ENCODE measurements around the gene SCAF8. TPM values are rescaled to one million over a fixed set of nuclear protein-coding genes. Genes with fewer than 3 reads are reported as not detected.

SCAF8 gene
- total RNA-seq, 1 donor from 2014 or later: 63.4 TPM

- DNase-seq (ENCODE audit: low spot score) (no peak), ATAC-seq (no peak)
- intact Hi-C loops (cut with DNase I): loop anchor here (10.0 kb wide), 1 partner anchor 79 kb away; the partner anchor contains the start of gene SCAF8
These were observed 80.8 kb downstream of the SCAF8 start for GRCh38 chr6:154814063-154814462.

DNA sequence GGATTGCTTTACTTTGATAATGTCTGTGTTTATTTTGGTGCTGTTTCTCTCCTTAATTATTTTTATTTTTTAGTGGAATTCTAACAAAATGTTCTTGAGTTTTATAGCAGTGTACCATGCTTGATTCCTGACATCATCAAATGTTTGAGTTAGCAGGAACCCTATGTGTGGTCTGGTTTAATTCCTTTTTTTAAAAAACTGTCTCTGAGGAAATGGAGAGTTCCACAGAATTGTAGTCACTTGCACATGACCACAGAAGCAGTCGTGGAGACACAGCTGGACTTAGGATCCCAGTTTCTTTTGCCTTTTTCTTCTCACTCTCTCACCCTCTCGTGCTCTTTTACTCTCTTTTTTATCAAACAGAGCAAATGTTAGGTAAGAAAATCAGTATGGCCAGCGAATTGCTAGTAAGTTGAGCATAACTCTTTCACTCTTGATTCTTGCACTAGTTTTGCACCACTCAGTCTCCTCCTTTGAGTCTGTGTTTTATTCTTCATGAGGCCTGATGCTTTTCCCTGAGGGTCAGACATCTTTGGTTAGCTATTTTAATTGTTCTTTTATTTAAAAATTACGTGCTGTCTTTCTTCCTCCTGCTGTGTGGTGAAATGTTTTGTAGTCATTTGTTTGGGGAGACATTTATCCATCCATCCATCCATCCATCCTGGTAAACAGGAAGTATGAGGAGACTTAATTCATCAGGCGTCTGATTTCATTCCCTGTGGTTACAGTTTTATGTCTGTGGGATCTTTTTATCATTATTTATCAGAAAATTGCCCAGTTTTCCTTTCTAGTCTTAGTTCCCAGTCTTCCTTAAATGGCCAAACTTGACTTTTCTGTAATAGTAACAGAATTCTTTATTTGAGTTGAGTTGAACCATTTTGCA, 83.0 kb downstream of the SCAF8 start:
- ATAC-seq (no peak), DNase-seq (ENCODE audit: low spot score) (no peak)
- intact Hi-C loops (cut with DNase I): loop anchor here (10.0 kb wide), 1 partner anchor 81 kb away; the partner anchor contains the start of gene SCAF8

DNA sequence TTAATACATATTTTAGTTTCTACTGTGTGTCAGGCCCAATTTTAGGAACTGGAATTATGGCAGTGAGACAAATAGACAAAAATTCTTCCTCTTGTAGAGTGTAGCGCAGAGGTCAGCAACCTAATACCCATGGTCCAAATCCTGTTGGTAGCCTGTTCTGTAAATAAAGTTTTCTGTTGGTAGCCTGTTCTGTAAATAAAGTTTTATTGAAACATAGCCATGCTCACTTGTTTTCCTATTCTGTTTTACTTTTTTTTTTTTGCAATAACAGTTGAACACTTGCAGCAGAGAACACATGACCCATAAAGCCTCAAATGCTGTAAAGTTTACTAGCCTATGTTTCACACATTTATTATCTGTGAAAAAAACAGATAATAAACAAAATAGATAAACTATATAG, 87.9 kb downstream of the SCAF8 start:
- DNase-seq (ENCODE audit: low spot score) (no peak), ATAC-seq (no peak)
- intact Hi-C loops (cut with DNase I): no loop called here

GRCh38 chr6:154821638-154822037, 88.4 kb downstream of the SCAF8 start:
- ATAC-seq (no peak), DNase-seq (ENCODE audit: low spot score) (no peak)
- intact Hi-C loops (cut with DNase I): no loop called here

- ATAC-seq (no peak), DNase-seq (ENCODE audit: low spot score) (no peak)
- intact Hi-C loops (cut with DNase I): no loop called here
These were observed 89.8 kb downstream of the SCAF8 start for GRCh38 chr6:154822947-154823558.

GRCh38 chr6:154824076-154824475, 90.9 kb downstream of the SCAF8 start:
- no peak for ATAC-seq
- intact Hi-C loops (cut with DNase I): no loop called here
- DNase-seq (ENCODE audit: low spot score): no peak

GRCh38 chr6:154829970-154830369, 96.8 kb downstream of the SCAF8 start:
- no peak for DNase-seq (ENCODE audit: low spot score)
- no peak for ATAC-seq
- intact Hi-C loops (cut with DNase I): no loop called here

- intact Hi-C loops (cut with DNase I): no loop called here
- ATAC-seq: no peak
- no peak for DNase-seq (ENCODE audit: low spot score)
These were observed 97.6 kb downstream of the SCAF8 start for GRCh38 chr6:154830771-154831170.

- ATAC-seq (no peak), DNase-seq (ENCODE audit: low spot score) (no peak)
- intact Hi-C loops (cut with DNase I): no loop called here
These were observed 102.1 kb downstream of the SCAF8 start for GRCh38 chr6:154835307-154835706.

GRCh38 chr6:154839546-154839945, 106.3 kb downstream of the SCAF8 start:
- intact Hi-C loops (cut with DNase I): no loop called here
- DNase-seq (ENCODE audit: low spot score) (no peak), ATAC-seq (no peak)

- intact Hi-C loops (cut with DNase I): no loop called here
- no peak for DNase-seq (ENCODE audit: low spot score)
- ATAC-seq: no peak
These were observed 107.1 kb downstream of the SCAF8 start for GRCh38 chr6:154840363-154840762.

- no peak for DNase-seq (ENCODE audit: low spot score)
- ATAC-seq: no peak
- intact Hi-C loops (cut with DNase I): no loop called here
These were observed 107.9 kb downstream of the SCAF8 start for GRCh38 chr6:154841109-154841508.

DNA sequence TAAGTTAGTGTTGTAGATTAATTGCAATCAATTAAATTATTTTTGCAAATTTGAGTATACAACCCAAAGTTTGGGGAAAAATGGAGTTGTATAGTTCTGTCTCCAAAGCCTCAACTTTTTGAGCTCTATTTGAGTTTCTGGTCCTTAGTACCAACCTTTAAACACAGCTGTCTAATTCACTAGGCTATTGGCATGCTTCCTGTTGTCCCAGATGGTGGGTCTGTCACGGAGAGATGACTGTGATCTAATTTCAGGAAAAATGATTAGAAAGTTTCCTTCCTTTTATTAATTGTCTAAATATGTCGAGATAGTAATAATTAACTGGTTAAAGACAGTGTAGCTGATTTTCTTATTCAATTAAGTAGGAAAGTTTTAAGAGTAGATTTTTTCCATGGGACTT, 109.6 kb downstream of the SCAF8 start:
- ATAC-seq (no peak), DNase-seq (ENCODE audit: low spot score) (no peak)
- intact Hi-C loops (cut with DNase I): no loop called here

DNA sequence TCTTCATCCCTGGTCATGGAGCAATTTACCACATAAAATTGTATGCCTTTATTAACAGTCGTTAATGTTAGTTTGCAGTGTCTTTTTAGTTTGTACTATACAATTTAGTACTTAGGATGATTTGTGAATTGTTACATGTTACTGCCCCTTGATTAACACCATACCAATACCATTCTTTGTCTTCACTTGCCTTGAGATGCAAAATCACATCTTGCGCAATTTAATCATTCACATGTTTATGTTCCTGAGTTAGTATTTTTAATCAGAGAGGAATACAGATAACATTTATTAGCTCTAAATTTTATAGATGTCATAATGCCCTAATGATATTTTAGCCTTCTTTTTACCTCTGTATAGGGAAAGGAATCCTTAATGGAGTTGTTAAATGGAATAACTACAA, 114.1 kb downstream of the SCAF8 start:
- no peak for DNase-seq (ENCODE audit: low spot score)
- ATAC-seq: no peak
- intact Hi-C loops (cut with DNase I): no loop called here

- ATAC-seq (no peak), DNase-seq (ENCODE audit: low spot score) (no peak)
- intact Hi-C loops (cut with DNase I): no loop called here
These were observed 115.4 kb downstream of the SCAF8 start for GRCh38 chr6:154848580-154848979.

- ATAC-seq (no peak), DNase-seq (ENCODE audit: low spot score) (no peak)
- intact Hi-C loops (cut with DNase I): no loop called here
These were observed 116.3 kb downstream of the SCAF8 start for GRCh38 chr6:154849475-154849874.

DNA sequence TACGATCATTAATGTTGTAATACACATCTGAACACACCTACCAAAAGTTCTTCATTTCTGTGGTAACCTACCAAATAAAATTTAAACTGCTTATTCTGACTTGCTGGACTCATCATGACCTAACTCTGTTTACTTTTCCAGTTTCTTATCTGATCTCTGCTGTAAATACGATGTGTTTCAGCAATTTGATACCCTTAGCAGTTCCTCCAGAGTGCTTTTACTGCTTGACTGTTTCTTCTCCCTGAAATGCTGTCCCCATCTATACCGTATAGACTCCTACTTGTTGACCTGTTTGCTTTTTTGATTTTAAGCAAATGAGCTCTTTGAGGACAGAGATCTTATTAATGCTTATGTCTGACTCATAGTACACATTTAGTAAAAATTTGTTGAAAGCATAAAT, 119.5 kb downstream of the SCAF8 start:
- intact Hi-C loops (cut with DNase I): no loop called here
- no peak for DNase-seq (ENCODE audit: low spot score)
- ATAC-seq: no peak

DNA sequence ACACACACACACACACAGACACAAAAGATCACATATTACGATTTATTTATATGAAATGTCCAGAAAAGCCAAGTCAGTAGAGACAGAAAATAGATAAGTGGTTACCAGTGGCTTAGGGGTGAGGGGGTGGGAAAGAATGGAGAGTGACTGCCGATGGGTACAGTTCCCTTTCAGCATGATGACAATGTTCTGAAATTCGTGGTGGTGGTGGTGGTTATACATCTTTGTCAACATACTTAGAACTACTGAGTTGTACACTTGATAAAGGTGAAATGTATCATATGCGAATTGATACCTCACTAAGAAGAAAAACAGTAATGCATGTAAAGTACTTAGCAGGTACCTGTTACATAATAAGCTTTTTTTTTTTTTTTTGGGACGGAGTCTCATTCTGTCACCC, 124.3 kb downstream of the SCAF8 start:
- intact Hi-C loops (cut with DNase I): no loop called here
- no peak for DNase-seq (ENCODE audit: low spot score)

DNA sequence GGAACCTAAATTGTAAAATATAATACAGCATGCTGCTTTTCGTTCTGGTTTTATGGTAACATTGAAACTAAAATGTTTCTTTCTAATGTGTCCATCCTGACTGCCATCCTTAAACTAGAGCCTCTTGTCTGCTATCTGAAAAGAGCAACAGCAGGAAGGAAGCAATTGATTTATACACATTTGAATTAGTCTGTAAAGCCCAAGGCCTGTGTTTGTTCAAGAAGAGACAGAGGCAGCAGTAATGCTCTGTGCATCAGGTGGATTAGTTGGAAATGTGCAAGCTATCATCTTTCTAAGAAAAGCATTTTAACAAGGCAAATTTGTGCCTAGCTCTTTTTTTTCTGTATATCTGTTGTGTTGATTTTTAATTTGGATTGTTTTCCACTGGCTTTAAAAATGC, 128.6 kb downstream of the SCAF8 start:
- ATAC-seq (no peak), DNase-seq (ENCODE audit: low spot score) (no peak)
- intact Hi-C loops (cut with DNase I): no loop called here

More for the DNA sequence above, 124.3 kb downstream of the SCAF8 start:
- ATAC-seq: no peak

- ATAC-seq (no peak), DNase-seq (ENCODE audit: low spot score) (no peak)
- intact Hi-C loops (cut with DNase I): no loop called here
These were observed 129.3 kb downstream of the SCAF8 start for GRCh38 chr6:154862536-154862935.

GRCh38 chr6:154864066-154864430, 130.8 kb downstream of the SCAF8 start:
- ATAC-seq (no peak), DNase-seq (ENCODE audit: low spot score) (no peak)
- intact Hi-C loops (cut with DNase I): no loop called here
